ENCODE measurements around the gene HHIPL1.

GRCh38 chr14:99677231-99678140, 32.6 kb downstream of the HHIPL1 start:
- TF ChIP-seq CTCF (IDR thresholded peaks at IDR 0.05), result no peak
- no peak for TF ChIP-seq ZFX (IDR thresholded peaks at IDR 0.05; ENCODE audit: borderline replicate concordance)
